Limb (tissue), 2 donors: Measurements from ENCODE around the gene LAIR2.
"Not testable (repeated sequence)": the region's sequence is repeated elsewhere in the genome, so short reads cannot be mapped to it uniquely, and the experiment has no call there.

Source experiments
- DNase-seq, 2 donors: peaks; one replicate each; pipeline ENCODE4 v3.0.0-alpha.2; 2016; ENCODE audit errors: extremely low spot score in 2 of 2

The LAIR2 gene

DNA sequence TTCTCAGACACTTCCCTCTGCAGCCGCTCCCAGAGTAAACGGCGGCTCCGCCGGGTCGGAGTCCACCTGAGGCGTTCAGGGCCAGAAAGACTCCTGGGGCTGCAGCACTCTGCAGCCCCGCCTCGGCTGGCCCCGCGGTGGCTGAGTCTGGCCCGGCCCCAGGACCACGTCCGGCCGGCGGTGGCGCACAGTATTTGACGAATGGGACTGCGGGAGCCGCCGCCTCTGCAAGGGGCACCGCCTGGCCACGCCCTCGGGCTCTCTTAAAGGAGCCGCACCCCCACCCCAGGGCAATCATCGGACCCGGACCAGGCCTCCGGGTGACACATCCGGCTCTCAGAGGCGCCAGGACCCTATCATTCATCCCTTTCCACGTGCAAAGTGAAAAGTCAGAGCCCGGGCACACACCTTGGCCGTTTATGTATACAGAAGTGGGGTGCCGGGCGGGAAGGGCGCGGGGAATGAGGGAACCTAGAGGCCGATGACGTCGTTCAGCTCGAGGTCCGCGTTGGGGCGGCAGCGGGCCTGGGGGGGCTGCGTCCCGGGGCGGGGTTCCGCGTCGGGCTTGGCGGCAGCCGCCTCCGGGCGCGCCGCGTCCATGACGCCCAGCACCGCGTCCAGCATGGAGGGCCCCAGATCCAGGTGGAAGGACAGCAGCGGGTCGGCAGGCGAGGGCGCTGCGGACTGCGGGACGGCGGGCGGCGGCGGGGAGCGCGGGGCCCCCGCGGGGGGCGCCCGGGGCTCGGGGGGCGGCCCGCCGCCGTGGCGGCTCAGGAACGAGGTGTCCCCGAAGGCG is 37.8 kb upstream of the LAIR2 start:
- DNase-seq = peak; percentile 88 to 90

DNA sequence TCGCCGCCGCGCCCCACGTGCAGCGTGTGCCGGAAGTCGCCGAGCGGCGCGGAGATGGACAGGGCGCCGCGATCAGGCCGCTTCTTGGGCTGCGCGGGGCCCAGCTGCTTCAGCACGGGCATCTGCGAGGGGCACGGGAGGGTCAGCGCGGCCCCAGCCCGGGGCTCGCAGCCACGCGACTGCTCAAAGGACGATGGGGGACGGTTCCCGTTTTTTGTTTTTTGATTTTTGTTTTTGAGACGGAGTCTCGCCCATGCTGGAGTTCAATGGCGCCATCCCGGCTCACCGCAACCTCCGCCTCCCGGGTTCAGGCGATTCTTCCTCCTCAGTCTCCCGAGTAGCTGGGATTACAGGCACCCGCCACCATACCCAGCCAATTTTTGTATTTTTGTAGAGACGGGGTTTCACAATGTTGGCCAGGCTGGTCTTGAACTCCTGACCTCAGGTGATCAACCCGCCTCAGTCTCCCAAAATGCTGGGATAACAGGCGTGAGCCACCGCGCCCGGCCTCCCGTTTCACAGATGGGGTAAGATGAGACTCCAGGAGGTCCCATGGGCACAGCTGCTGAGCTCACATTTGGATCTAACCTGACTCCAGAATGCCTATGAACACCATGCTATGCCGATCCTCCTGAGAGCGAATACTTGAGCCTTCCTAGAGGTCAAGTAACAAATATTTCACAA is 37.1 kb upstream of the LAIR2 start:
- DNase-seq = peak in 1 of 2 donors; percentile 32

DNA sequence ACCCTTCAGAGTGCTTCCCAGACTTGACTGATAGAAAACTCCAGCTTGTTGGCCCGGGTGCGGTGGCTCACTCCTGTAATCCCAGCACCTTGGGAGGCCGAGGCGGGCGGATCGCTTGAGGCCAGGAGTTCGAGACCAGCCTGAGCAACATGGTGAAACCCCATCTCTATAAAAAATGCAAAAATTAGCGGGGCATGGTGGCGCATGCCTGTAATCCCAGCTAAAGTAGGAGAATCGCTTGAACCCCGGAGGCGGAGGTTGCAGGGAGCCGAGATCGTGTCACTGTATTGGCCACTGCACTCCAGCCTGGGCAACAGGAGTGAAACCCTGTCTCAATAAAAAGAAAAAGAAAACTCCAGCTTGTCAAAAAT is 36.5 kb upstream of the LAIR2 start:
- DNase-seq = not testable (repeated sequence)

DNA sequence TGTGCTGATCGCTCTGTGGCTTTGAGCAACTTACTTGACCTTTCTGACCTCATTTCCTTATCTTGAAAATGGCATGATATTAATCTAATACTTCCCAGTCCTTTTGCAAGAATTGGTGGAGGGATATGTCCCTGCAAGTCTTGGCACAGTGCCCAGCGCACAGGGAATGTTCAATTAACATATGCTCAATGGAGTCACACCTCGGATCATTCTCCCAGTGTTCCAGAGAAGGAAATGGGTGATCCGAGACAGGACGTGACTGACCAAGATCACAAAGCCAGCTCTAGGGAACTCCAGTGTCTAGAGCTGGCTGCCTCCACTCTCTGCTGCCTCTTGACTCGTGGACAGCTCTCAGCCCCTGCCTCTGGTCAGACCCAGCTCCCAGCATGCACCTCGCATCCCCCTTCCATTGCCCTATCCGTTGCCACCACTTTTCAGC is 33.1 kb upstream of the LAIR2 start:
- DNase-seq = peak in 1 of 2 donors; percentile 36

DNA sequence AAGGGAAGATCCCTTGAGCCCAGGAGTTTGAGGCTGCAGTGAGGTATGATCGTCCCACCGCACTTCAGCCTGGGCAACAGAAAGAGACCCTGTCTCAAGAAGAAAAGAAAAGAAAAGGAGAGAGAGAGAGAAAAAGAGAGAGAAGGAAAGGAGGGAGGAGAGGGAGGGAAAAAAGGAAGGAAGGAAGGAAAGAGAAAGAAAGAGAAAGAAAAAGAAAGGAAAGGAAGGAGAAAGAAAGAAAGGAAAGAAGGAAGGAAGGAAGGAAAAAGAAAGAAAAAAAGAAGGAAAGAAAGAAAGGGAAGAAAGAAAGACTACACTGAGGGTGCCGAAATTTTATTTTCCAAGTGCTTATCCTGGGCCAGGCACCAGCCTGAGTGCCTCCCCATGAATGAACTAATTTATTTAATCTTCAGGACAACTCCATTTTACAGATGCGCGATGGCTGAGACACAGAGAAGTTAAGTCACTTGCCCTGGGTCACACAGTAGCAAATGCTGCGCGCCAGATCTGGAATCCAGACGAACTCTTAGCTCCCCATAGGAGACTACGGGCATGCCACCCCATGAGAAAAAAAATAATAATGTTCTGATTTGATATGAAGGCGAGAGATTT is 32.2 kb upstream of the LAIR2 start:
- no peak for DNase-seq

DNA sequence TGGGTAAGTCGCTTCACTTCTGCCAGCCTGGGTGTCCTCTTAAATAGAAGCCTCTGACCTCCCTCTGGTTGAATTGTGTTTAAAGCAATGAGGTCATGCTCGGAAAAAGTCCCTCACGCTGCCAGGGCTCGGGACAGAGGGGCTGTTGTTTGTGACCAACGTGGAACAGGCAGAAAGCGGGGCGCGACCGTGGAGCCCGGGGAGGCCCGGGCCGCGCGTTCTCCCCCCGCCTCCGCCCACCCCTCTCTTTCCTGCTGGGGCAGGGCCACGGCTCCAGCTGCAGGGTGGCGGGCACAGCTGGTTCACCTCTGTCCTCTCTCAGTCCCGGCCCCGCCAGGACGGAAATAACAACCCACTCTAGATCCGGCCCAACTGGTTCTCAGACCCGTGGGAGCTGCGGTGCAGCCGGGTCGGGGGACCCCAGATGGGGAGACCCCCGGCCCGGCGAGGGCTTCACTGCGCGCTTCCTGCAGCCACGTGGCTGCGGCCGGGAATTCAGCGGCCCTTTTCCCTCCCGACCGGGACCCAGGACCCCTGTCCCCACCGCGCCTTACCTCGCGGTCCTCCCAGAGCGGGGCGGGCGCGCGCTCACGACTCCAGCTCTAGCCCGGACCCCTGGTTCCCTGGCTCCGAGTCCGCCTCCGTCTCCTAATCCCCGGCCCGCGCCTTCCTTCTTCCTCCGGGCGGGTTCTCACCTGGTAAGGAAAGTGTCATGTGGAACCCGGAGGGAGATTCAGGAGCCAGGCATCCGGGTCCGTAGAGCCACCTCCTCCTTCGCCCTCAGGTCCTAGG is 31.4 kb upstream of the LAIR2 start:
- peak in 1 of 2 donors; percentile 76 for DNase-seq

DNA sequence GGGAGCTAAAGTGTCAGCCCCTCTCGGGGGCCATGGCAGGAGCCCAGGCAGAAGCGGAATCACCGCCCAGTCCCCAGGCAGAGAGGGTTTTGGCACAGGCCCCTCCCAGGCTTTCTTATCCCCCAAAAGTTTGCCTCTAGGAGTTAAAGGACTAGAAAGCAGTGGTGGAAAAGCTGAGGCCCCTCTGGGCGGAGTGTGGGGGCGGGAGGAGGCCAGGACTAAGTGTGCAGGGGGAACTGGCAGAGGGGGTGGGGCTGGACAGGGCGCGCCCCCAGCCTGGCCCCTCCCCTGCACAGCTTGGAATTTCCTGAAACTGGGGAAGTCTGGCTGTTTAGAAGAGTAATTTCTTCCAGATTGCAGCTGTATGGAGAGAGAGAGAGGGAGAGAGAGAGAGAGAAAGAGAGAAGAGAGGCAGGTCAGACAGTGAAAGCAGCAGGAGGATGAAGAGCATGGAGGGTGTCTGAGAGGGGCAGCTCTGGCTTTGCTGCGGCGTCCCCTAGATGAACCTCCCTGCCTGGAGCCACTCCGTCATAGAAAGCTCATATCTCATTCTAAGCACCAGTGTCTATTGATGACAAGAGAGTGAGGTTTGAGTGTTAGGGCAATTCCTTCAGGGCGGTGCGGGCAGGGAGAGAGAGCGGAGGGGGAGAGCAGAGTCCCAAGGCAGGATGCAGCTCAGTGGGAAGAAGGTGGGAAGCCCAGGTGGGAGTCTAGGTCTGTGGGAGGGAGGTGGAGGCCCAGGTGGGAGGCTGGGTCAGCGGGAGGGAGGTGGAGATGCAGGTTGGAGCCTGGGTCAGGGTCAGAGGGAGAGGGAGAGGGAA is 29.4 kb upstream of the LAIR2 start, which contains the start of gene CDC42EP5:
CDC42EP5 (minus strand) TSS at position 226 of the 821 bp plus-strand sequence. CDS start 7,749 bp downstream, outside the sequence.
- peak; percentile 93 to 94 for DNase-seq

DNA sequence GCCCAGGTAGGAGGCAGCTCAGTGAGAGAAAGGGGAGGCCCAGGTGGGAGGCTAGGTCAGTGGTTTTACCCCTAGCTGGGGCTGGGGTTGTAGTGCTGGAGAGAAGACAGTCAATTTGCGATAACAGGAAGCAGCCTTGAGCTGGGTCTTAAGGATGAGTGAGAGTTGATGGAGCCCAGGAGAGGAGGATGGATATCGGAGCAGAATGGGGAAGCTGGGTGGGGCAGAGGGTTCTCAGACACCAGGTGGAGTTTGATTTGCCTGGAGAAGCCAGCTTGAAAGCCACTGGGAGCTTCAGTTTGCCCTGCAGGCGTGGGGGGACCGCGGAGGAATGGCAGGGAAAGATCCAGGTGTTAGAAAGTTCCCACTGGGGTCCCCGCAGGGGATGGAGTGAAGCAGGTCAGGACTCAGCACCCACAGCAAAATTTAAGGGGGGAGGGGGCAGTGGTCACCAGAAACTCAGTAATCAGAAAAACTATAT is 28.7 kb upstream of the LAIR2 start:
- DNase-seq = peak in 1 of 2 donors; percentile 33

DNA sequence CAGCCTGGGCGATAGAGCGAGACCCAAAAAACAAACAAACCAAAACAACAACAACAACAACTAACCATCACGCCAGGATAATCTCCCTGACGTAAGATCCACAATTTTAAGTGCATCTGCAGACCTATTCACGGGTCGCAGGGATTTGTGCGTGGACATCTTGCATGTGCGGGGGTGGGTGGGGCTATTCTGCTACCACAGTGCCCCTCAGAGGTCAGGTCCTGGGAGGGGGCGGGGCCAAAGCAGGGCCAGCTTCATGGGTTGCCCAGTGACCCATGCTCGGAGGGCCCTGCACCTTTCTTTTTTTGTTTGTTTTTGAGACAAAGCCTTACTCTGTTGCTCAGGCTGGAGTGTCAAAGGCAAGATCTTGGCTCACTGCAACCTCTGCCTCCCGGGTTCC is 26.9 kb upstream of the LAIR2 start:
- DNase-seq = peak in 1 of 2 donors; percentile 32

DNA sequence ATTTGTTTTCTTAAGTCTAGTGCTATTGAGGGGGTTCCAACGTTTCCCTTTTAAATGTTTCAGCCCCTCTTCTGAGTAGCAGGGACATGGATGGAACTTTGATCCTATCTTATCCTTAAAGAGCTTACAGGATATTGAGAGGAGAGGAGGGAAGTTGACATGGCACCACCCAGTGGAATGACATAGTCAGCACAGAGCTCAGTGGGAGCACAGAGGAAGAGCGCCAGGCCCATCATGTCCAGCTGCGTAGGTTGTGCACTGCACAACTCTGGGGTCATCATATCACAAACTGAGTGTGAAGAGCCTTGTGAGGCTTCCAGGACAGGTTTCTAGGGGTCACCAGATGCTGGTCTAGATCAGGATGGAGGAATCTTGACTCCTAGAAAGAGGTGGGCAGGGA is 25.0 kb upstream of the LAIR2 start:
- no peak for DNase-seq

DNA sequence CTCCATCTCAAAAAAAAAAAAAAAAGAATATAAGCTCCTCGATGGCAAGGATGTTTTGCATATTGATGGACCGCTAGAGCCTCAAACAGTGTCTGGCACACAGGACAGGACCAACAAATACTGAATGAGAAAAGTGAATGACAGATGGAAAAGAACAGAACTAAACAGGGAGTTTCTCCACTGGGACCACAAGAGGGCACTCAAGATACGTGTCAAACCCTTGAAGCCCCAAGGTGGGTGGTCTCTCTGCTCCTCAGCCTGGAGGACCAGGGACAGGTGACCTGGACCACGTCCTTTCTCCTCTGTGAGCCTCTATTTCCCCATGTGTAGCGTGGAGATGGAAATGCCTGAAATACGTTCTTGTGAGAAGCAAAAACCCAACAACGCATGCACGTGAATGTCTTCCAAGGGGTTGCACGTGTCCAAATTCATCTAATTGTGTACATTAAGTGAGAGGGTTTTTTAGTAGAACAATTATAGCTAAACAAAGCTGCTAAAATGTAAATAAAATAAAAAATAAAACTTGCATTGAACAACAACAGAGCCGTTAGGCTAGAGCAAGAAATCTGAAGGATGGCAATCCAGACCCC is 23.9 kb upstream of the LAIR2 start:
- DNase-seq = peak in 1 of 2 donors; percentile 48

DNA sequence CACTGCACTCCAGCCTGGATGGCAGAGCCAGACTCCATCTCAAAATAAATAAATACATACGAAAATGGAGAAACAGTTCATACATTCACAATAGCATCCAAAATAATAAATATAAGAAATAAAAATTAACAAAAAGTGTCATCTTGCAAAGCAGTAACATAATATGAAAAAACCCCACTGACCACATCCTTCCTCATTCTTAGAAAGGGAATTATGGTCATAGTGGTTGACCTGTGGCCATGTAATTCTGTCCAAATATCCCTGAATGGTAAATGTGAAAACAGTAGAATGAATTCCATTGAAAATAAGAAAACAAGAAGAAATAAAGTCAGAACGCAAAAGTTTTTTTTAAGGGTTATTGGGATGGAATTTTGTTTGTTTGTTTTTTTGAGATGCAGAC is 22.6 kb upstream of the LAIR2 start:
- DNase-seq = no peak

DNA sequence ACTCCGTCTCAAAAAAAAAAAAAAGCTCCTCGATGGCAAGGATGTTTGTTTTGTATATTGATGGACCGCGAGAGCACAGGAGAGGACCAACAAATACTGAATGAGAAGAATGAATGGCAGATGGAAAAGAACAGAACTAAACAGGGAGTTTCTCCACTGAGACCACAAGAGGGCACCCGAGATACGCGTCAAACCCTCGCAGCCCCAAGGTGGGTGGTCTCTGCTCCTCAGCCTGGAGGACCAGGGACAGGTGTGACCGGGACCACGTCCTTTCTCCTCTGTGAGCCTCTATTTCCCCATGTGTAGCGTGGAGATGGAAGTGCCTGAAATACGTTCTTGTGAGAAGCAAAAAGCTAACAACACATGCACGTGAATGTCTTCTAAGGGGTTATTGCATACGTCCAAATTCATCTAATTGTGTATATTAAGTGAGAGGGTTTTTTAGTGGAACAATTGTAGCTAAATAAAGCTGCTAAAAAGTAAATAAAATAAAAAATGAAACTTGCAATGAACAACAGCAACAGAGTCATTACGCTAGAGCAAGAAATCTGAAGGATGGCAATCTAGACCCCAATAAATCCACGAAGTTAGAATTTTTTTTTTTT is 21.2 kb upstream of the LAIR2 start:
- peak in 1 of 2 donors; percentile 73 for DNase-seq

DNA sequence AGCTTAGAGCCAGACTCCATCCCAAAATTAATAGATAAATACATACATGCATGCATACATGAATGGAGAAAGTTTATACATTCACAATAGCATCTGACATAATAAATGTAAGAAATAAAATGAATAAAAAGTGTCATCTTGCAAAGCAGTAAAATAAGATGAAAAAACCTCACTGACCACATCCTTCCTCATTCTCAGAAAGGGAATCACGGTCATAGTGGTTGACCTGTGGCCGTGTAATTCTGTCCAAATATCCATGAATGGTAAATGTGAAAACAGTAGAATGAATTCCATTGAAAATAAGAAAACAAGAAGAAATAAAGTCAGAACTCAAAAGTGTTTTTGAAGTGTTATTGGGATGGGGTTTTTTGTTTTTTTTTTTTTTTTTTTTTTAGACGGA is 19.7 kb upstream of the LAIR2 start:
- DNase-seq = no peak

DNA sequence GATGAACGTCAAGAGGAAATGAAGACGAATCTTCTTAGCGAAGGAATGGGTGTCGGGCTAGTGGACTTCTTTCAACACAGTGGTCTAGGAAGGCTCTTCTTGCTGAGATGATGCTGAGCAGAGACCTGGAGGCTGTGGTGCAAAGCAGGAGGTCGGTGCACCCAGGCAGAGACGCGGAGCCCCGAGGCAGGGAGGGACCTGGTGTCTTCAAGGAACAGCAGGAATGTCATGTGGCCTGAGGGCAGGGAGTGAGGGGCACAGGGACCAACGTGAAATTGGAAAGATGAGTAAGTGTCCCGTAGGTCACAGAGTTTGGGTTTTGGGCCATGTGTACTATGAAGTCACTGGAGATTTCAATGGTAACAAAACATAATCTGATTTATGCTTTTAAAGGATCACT is 18.2 kb upstream of the LAIR2 start:
- no peak for DNase-seq

DNA sequence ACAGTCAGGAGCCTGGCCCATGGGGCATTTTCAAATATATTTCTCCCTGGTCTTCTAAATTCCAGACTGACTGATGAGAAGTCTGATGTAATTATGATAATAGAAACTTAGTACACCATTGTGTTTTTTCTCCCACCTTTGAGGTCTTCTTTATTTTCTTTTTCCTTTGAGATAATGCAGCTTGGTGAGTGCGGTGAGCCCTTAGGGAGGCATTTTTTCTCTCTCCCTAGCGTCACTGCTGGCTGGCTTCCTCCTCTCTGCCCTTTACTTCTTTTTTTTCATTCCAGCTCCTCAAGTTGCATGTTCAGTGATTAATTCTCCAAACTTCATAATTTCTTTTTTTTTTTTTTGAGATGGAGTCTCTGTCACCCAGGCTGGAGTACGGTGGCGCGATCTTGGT is 16.8 kb upstream of the LAIR2 start:
- no peak for DNase-seq

DNA sequence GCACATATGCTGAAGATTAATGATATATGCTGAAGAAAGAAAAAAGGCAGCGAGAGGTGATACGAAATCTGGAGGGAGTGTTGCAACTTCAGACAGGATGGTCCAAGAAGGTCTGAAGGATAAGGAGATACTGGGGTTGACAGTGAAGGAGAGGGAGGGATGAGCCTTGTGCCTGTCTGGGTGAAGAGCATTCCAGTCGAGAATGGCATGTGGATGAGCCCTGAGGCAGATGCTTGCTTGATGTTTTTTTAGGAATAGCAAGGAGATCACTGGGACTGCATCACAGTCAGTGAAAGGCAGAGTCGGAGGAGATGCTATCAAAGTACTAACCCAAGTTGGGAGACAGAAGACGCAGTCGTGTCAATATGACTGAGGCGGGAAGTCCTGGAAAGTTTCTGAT is 13.3 kb upstream of the LAIR2 start:
- DNase-seq = no peak

DNA sequence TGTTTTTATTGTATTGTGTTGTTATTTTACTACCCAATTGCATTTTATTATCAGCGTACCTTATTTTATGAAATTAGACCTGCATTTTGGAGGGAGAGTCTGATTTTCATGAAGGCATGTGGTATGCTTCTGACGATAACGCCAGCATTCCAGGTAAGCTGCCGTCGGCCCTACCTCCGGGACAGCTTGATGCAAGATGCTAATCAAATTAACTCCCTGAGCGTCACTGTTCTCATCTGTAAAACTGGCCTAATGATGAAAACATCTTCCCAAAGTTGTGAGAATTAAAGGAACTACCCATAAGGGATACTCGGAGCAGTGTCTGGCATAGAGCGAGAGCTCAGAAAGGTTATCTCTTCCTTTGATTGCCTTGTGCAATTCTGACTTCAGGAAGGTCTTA is 12.9 kb upstream of the LAIR2 start:
- no peak for DNase-seq

DNA sequence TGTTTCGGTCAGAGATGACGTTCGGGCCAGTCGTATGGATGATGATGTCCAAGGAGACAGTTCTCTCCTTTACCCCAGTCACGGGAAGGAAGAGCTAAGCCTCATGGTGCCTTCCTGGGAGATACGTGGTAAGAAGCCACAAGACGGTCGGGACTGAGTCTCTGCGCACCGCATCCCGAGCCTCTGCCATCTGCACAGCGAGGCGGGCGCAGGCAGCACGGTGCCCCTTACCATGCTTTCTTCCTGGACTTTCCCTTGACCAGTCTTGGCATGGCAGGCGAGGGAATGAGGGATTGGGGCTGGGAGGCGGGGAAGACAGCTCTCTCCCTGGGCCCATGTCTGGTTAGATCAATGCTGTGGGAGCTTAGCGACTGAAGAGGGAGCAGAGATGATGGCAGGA is 10.1 kb upstream of the LAIR2 start:
- DNase-seq = no peak

DNA sequence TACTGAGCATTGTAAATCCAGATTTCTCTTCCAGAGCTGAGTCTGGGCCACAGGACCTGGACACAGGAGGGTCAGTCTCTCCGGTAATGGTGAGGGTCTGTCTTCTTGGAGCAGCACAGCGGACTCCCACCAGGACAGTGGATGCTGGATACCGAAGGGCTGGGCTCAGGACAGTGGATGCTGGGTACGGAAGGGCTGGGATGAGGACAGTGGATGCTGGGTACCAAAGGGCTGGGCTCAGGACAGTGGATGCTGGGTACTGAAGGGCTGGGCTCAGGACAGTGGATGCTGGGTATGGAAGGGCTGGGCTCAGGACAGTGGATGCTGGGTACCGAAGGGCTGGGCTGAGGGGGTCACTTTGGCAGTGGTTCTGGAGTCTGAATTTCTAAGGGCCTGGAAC is 9.6 kb upstream of the LAIR2 start:
- DNase-seq = not testable (repeated sequence)
